Adipocyte (in vitro differentiated cells): ENCODE results near the gene APC2.
A peak's percentile ranks its signal among the peaks of the same experiment; 100 is the strongest.

Experiments used
- DNase-seq: peaks from one replicate; pipeline ENCODE4 v3.0.0-alpha.2; 2015; ENCODE audit warnings: low read depth
- H3K27me3 ChIP-seq: replicated peaks from 2 replicates; pipeline ENCODE4 v1.7.0; 2013; ENCODE audit warnings: mild to moderate bottlenecking, low read length, moderate library complexity; ENCODE audit not compliant: control insufficient read depth, insufficient read depth
- H3K36me3 ChIP-seq: 2 replicates; pipeline ENCODE4 v1.7.0; 2013; ENCODE audit warnings: low read length, mild to moderate bottlenecking, moderate library complexity; ENCODE audit not compliant: control insufficient read depth, insufficient read depth, severe bottlenecking
- H3K4me1 ChIP-seq: 2 replicates; pipeline ENCODE4 v1.7.0; 2013; ENCODE audit warnings: mild to moderate bottlenecking, low read length, moderate library complexity; ENCODE audit not compliant: control insufficient read depth, insufficient read depth
- H3K4me3 ChIP-seq: 2 replicates; pipeline ENCODE4 v1.7.0; 2013; ENCODE audit warnings: mild to moderate bottlenecking, low read length, moderate library complexity
- H3K9ac ChIP-seq: 2 replicates; pipeline ENCODE4 v1.7.0; 2013; ENCODE audit warnings: mild to moderate bottlenecking, low read length, moderate library complexity
- H3K9me3 ChIP-seq: 2 replicates; pipeline ENCODE4 v1.7.0; 2013; ENCODE audit warnings: mild to moderate bottlenecking, low read length, moderate library complexity; ENCODE audit not compliant: control insufficient read depth

APC2 gene

DNA sequence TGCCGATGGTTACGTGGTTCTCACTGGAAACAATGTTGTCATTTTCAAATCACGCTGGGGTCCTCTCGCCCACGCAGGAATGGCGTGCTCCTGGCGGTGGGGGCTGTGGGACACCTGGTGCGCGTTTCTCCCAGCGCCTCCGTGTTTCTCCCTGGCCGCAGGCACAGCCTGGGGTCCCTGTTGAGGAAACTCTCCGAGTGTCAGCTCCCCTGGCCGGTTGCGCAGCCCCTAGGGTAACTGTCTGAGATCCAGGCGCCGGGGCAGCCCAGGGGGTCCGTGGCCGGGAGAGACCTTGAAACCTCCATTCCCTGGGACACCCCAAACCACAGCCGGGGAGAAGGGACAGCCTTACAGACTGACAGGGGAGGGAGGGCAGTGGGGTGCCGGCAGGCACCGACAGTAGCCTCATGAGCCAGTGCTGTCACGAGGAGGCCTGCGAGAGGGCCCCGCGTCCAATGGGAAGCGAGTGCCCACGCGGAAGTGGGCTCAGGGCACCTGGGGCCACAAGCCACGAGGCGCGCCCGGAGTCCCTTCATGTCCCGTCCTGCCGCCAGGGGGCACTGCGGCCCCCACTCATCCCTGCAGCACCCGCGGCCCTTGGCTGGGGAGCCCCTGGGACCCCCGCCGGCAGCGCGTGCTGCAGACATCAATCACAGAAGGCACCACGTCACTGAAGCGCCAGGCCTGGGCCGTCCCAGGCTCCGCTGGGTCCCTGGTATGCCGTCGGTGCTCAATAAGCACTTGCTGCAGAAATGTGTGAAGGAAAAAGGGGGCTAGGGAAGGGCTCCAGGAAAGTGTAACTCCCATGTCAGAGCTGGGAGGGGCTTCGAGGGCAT, 53.4 kb downstream of the APC2 start:
- Histone ChIP-seq H3K4me3 (no peak overlapping the region), H3K9ac (no peak overlapping the region), H3K9me3 (no peaks in the 10 kb centered on the region), H3K4me1 (peaks cover 4% of the 10 kb centered on the region), H3K36me3 (no peaks in the 10 kb centered on the region), H3K27me3 (peaks cover 23% of the 10 kb centered on the region)
- peak; percentile 79 for DNase-seq

DNA sequence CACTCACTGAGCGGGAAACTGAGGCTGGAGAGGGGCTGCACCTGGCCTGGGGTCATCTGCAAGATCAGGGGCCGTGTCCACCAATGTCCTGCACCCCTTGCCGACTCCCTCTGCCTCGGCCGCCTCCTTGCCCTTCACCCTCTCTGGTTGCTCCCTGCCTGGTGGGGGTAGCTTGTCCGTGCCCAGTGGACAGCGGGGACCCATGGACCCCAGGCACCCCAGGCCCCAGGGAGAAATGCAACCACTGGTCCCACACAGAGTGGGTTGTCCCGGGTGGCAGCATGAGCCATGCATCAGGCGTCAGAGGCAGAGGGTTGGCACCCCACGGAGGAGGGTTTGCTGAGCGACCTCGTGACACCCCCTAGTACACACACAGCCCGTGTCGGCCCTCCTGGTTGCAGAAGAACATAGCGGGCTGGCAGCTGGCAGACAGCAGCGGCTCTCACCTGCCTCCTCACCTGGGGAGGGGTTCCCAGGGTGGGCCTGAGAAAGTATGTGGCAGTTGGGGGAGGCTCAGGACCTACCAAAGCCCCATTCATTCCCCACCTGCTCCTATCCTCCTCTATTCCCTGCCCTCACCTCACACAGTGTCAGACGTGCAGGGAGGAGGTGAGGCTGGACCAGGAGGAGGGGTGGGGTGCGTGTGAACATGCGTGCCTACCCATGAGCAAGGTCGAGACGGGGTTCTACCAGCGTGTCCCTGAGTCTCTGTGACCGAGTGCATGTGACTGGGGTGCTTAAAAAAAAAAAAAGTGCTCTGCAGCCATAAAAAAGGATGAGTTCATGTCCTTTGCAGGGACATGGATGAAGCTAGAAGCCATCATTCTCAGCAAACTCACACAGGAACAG, 54.2 kb downstream of the APC2 start:
- DNase-seq: no peak
- Histone ChIP-seq H3K4me1 (peaks cover 4% of the 10 kb centered on the region), H3K36me3 (no peaks in the 10 kb centered on the region), H3K27me3 (peaks cover 23% of the 10 kb centered on the region), H3K9ac (no peak overlapping the region), H3K4me3 (no peak overlapping the region), H3K9me3 (no peaks in the 10 kb centered on the region)

DNA sequence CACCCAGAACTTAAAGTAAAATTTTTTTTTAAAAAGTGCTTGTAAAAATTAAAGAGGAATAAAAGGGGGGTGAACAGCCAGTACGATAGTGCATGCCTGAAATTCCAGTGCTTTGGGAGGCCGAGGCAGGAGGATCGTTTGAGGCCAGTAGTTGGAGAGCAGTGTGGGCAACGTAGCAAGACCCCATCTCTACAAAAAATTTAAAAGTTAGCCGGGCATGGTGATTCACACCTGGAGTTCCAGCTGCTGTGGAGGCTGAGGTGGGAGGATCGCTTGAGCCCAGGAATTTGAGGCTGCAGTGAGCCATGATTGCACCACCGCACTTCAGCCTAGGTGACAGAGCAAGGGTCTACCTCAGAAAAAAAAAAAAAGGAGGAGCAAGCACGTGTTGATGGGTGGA, 55.1 kb downstream of the APC2 start:
- DNase-seq: no peak
- Histone ChIP-seq H3K4me3 (no peak overlapping the region), H3K4me1 (peaks cover 4% of the 10 kb centered on the region)

DNA sequence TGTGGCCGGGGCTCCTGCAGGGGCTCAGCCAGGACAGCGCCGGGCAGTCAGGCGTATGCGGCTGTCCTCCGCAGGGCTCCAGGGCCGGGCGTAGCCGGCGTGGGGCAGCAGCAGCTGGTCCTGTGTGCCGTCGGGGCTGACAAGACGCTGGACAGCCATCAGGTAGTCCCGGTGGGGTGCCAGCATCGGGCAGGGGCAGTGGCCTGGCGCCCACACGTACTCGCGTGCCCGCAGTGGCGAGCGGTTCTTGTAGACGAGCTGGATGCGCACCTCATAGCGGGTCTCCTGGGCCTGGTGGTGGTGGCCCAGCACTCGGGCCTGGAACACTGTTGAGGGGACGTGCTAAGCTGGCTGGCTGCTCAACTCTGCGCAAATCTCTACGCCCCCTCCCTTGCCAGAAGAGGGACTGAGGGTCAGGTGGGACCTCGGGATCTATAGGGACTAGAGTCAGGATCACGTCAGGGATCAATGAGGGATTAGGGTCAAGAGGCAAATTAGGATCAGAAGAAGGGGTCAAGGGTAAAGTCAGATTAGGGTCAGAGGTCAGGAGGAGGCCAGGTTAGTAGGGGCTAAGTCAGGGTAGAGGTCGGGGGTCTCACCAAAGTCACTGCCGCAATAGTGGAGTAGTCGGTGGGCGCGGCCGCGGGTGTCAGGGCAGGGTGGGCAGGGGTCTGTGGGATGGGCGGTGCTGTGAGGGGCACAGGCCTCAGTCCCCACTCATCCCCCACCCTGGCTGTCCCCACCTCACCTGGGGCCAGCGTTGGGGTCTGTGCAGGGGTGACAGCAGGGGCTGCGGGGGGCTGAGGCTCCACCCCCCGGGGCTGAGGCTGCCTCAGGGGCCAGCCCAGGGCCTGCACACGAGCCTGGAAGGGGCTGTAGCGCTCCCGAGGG, 56.3 kb downstream of the APC2 start:
- H3K9me3 ChIP-seq: no peaks in the 10 kb centered on the region
- H3K36me3 ChIP-seq: no peaks in the 10 kb centered on the region
- H3K4me3 ChIP-seq: no peak overlapping the region
- no peak for DNase-seq
- H3K4me1 ChIP-seq: peaks cover 4% of the 10 kb centered on the region
- peaks cover 23% of the 10 kb centered on the region for H3K27me3 ChIP-seq
- no peak overlapping the region for H3K9ac ChIP-seq

More for the DNA sequence above, 55.1 kb downstream of the APC2 start:
- H3K9ac ChIP-seq: no peak overlapping the region
- peaks cover 23% of the 10 kb centered on the region for H3K27me3 ChIP-seq
- no peaks in the 10 kb centered on the region for H3K36me3 ChIP-seq
- no peaks in the 10 kb centered on the region for H3K9me3 ChIP-seq

DNA sequence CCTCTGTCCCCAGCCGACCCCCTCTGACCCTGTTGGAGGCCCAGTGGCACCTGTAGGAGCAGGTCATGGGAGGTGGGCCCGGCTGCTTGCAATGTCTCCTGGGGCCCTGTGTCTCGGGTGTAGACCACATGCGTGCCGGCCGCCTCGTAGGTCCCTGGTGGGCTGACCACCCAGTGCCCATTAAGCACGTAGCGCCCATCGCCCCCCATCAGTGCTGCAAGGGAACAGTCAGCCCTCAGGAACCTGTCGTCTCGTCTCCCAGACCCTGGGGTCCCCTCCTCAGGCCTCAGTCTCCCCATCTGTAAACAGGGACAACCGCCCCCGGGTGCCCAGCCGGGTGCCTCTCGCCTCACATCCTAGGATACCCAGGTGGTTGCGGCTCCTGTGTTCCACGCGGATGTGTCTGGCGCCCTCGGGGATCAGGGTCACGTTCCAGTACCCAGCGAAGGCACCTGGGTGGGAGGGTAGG, 57.3 kb downstream of the APC2 start:
- no peaks in the 10 kb centered on the region for H3K9me3 ChIP-seq
- H3K27me3 ChIP-seq: peaks cover 23% of the 10 kb centered on the region
- H3K4me1 ChIP-seq: peaks cover 4% of the 10 kb centered on the region
- H3K36me3 ChIP-seq: no peaks in the 10 kb centered on the region
- H3K9ac ChIP-seq: no peak overlapping the region
- DNase-seq: no peak
- peak overlapping the region; percentile 80 for H3K4me3 ChIP-seq

DNA sequence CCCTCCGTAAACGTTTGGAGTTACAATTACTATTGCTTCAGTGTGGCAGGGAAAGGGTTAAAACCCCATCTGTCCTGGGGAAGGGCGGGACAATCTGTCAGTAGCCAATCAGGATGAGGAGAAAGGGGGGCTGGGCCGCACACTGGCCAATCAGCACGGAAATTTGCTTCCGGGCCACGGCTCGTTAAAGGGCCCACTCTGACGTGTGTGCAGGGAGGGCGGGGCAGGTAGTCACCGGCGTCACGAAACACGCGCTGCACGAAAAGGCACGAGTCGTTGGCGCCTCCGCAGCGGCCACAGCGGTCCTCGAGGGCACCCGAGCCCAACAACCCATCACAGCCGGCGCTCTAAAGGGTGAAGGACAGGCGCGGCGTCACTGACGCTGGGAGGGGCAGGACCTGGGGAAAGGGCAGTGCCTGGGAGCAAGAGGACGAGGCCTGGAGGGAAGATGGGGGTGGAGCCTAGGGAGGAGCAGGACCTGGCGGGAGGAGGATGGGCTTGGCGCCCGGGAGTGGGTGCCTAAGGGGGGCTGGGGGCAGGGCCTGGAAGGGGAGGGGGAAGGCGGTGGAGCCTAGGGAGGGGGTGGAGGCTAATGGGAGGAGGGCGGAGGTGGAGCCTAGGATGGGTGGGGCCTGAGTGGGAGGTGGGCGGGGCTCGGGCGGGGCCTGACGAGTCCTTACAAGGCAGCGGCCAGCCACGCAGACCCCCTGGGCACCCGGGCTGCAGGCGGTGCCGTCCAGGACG, 58.0 kb downstream of the APC2 start:
- peak; percentile 98 for DNase-seq
- Histone ChIP-seq H3K4me1 (peaks cover 6% of the 10 kb centered on the region), H3K36me3 (no peaks in the 10 kb centered on the region), H3K4me3 (peak overlapping the region; percentile 80), H3K27me3 (peaks cover 18% of the 10 kb centered on the region), H3K9ac (peak overlapping the region; percentile 81), H3K9me3 (no peaks in the 10 kb centered on the region)

DNA sequence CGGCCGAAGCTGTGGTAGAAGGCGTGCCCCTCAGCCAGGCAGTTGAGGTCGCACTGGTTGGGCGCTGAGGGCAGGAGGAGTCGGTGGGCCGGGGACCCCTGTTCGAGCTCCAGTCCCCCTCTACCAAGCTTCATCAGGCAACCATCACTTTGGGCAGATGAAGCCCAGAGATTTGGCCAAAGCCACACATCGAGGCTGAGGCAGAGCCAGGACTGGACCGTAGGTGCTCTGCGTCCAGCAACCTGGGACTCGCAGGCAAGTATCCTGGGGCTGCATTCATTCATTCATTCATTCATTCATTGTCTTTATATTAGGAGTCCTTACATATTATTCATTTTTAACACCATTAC, 58.6 kb downstream of the APC2 start:
- Histone ChIP-seq H3K27me3 (peaks cover 12% of the 10 kb centered on the region), H3K36me3 (no peaks in the 10 kb centered on the region), H3K4me3 (peak overlapping the region; percentile 61), H3K4me1 (peaks cover 3% of the 10 kb centered on the region), H3K9me3 (no peaks in the 10 kb centered on the region), H3K9ac (no peak overlapping the region)
- no peak for DNase-seq

DNA sequence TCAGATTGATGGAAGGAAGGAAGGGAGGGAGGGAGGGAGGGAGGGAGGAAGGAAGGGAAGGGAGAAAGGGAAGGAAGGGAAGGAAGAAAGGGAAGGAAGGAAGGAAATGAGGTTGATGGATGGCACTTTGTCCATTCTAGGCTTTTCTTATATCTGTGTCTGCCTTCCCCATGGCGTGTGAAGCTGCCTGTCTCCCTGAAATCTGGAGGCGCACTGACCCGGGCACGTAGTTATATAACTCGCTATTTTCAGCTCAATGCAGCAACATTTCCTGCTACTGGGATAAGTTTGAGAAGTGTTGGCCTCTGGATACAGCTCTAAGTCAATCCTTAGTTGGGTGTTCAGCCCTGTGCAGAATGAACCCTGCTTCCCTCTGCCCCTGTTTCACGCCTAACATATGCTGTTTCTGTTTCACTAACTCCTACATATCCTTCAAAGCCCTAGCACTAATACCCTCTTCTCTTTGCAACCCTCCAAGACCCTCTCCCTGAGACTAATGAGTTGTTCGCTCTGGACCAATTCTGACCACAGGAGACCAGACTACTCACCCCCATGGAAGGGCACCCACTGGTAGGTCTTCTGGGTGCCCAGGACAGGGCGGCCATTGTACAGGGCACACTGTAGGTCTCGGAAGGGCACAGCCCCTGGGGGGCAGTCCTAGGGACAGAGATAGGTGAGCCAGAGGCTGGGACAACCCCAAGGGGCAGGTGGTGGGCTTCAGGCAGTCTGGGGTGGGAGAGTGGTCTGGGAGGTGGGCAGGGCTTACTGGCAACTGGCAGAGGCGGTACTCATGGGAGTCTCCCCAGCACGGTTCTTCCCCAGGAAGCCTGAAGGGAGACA, 59.9 kb downstream of the APC2 start:
- H3K4me1 ChIP-seq: peaks cover 3% of the 10 kb centered on the region
- no peaks in the 10 kb centered on the region for H3K9me3 ChIP-seq
- H3K9ac ChIP-seq: no peak overlapping the region
- H3K4me3 ChIP-seq: no peak overlapping the region
- no peaks in the 10 kb centered on the region for H3K36me3 ChIP-seq
- no peak for DNase-seq
- peaks cover 5% of the 10 kb centered on the region for H3K27me3 ChIP-seq

DNA sequence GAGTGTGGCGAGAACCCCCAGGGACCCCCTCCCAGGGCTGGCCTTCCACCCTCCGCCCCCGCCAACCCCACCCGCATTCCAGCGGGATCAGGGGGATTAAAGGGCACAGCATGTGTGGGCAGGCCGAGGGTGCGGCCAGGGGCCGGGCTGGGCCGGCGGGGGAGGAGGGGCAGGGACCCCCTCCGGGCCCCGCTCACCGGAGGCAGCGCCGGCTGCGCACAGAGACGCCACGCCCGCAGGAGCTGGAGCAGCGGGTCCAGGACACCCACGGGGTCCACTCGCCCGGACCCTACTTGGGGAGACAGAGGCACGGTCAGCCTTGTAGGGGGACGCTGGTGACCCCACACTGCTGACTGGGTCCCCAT, 60.5 kb downstream of the APC2 start:
- H3K27me3 ChIP-seq: peaks cover 9% of the 10 kb centered on the region
- no peaks in the 10 kb centered on the region for H3K9me3 ChIP-seq
- no peaks in the 10 kb centered on the region for H3K36me3 ChIP-seq
- H3K4me3 ChIP-seq: no peak overlapping the region
- peaks cover 3% of the 10 kb centered on the region for H3K4me1 ChIP-seq
- no peak overlapping the region for H3K9ac ChIP-seq
- DNase-seq: no peak

DNA sequence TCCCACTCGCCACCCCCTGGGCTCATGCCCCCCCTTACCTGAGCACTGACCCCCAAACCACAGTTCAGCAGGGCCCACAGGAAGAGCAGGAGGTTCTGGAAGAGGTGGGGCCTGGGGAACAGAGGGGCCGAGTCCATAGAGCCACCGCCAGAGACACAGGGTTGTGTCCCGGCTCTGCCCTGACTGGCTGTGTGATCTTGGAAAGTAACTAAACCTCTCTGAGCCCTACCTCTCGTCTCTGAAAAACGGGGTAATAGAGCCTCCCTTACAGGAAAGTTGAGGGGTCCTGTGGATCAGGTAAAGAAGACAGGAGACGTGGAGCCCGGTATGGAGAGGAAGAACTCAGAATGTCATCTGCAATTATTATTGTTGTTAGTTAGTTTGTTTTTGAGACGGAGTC, 60.9 kb downstream of the APC2 start:
- DNase-seq: no peak
- Histone ChIP-seq H3K4me3 (no peak overlapping the region), H3K9me3 (no peaks in the 10 kb centered on the region), H3K36me3 (no peaks in the 10 kb centered on the region), H3K9ac (no peak overlapping the region), H3K4me1 (peaks cover 3% of the 10 kb centered on the region), H3K27me3 (peaks cover 9% of the 10 kb centered on the region)
